ENCODE results near the gene ME2.
"Not testable (repeated sequence)": the region's sequence is repeated elsewhere in the genome, so short reads cannot be mapped to it uniquely, and the experiment has no call there.

The ME2 gene

GRCh38 chr18:50937183-50937582 is 58.3 kb downstream of the ME2 start:
- no peak for TF ChIP-seq CTCF (IDR thresholded peaks at IDR 0.05)
- H3K27ac ChIP-seq, result no peak overlapping the region
- DNase-seq (ENCODE audit: low spot score), result no peak
- no peak overlapping the region for H3K4me3 ChIP-seq

GRCh38 chr18:50938912-50939311 is 60.0 kb downstream of the ME2 start:
- TF ChIP-seq CTCF (IDR thresholded peaks at IDR 0.05), result no peak
- H3K27ac ChIP-seq, result no peak overlapping the region
- no peak overlapping the region for H3K4me3 ChIP-seq
- DNase-seq (ENCODE audit: low spot score), result no peak

- TF ChIP-seq CTCF (IDR thresholded peaks at IDR 0.05), result no peak
- Histone ChIP-seq H3K27ac (no peak overlapping the region), H3K4me3 (no peak overlapping the region)
- no peak for DNase-seq (ENCODE audit: low spot score)
Measured at GRCh38 chr18:50944245-50944932, 65.5 kb downstream of the ME2 start.

- not testable (repeated sequence) for DNase-seq (ENCODE audit: low spot score); H3K4me3 ChIP-seq; H3K27ac ChIP-seq
Measured at GRCh38 chr18:50945918-50946317, 67.0 kb downstream of the ME2 start.

GRCh38 chr18:50947899-50948298 is 69.0 kb downstream of the ME2 start:
- no peak overlapping the region for H3K4me3 ChIP-seq
- no peak overlapping the region for H3K27ac ChIP-seq
- no peak for DNase-seq (ENCODE audit: low spot score)
- no peak for TF ChIP-seq CTCF (IDR thresholded peaks at IDR 0.05)

- Histone ChIP-seq H3K4me3 (no peak overlapping the region), H3K27ac (no peak overlapping the region)
- DNase-seq (ENCODE audit: low spot score), result no peak
- no peak for TF ChIP-seq CTCF (IDR thresholded peaks at IDR 0.05)
Measured at GRCh38 chr18:50949185-50949584, 70.3 kb downstream of the ME2 start.

GRCh38 chr18:50950626-50951025 is 71.7 kb downstream of the ME2 start:
- DNase-seq (ENCODE audit: low spot score), result no peak
- TF ChIP-seq CTCF (IDR thresholded peaks at IDR 0.05), result no peak
- no peak overlapping the region for H3K4me3 ChIP-seq
- H3K27ac ChIP-seq, result no peak overlapping the region
